Right cardiac atrium (tissue), 5 donors: Measurements from ENCODE around the gene DUSP2. TPM values are rescaled to one million over a fixed set of nuclear protein-coding genes. Genes with fewer than 3 reads are reported as not detected.

ENCODE experiments used
- ATAC-seq, 2 donors: fragments of 200-7000 bp; cut with Tn5 transposase; one replicate each; pipeline versions ENCODE4 v1.8.0 to v1.9.1; 2020; ENCODE audit warnings: moderate library complexity in 2 of 2, mild to moderate bottlenecking in 1 of 2
- DNase-seq, 3 donors: peaks; one replicate each; pipeline ENCODE4 v3.0.0-alpha.2; 2020
- H3K27ac ChIP-seq: one replicate; pipeline ENCODE4 v1.5.1; 2013; ENCODE audit warnings: mild to moderate bottlenecking, low read length, control low read depth, moderate library complexity
- H3K27me3 ChIP-seq: one replicate; pipeline ENCODE4 v1.6.1; 2013; ENCODE audit not compliant: control insufficient read depth, insufficient read depth
- H3K4me1 ChIP-seq: one replicate; pipeline ENCODE4 v1.6.1; 2013; ENCODE audit warnings: low read length; ENCODE audit not compliant: control insufficient read depth, insufficient read depth
- H3K4me3 ChIP-seq: one replicate; pipeline ENCODE4 v1.5.1; 2013; ENCODE audit warnings: low read length, control low read depth
- H3K9me3 ChIP-seq: one replicate; pipeline ENCODE4 v1.6.1; 2013; ENCODE audit warnings: low read length; ENCODE audit not compliant: control insufficient read depth
- WGBS: extraction: QIAGEN DNeasy Blood & Tissue Kit; methylation state at CpG from one replicate; pipeline ENCODE4 v1.1.7; 2013; 5-methylcytosine and 5-hydroxymethylcytosine counted together
- intact Hi-C, 4 donors: fragments of 100-400 bp; cut with DNase I; formaldehyde crosslinking; loops; one replicate each; pipeline versions ENCODE4 v1.11.0 to v1.14.0; 2022 to 2023
- polyA plus RNA-seq: library from polyadenylated mRNA; stranded (reverse); fragments of 200-250 nt; gene quantifications from one replicate; pipeline ENCODE4 v1.2.3, GENCODE V29; 2013
- total RNA-seq, 4 donors: library from RNA; stranded (reverse); fragmentation: NEBNext Ultra II Directional; extraction: Animal tissue kit (Norgen Biotek cat#: 25700); gene quantifications; one replicate each; pipeline ENCODE4 v1.2.1, GENCODE V29; 2021
- donor health status: healthy with polysubstance abuse.
- donor health status: DM: no; HTN: yes; CAD: no.
- donor health status: DM: no; HTN: no; CAD: no.
- donor health status: DM: no; HTN: yes; CAD: no; lungs with severe emphysema.
- donor health status: DM: yes; HTN: yes; CAD: no.

DUSP2 gene
- total and polyA plus RNA-seq, 5 donors: 1.2 to 2.6 (median 1.7) TPM

DNA sequence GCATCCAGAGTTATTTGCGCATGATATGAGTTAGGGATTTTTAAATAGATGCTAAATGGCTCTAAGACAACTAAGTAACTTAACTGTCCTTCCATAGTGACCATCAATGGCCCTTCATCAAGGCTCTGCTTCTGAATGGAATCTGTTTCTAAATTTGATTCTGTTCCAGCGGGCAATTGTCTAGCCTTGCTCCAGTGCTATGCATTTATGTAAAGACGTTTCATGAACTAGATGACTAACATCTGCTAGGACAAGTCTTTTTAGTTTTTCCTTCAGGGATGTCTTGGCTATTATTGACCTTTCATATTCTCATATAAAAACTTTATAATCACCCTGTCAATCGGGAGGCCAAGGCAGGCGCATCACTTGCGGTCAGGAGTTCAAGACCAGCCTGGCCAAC lies 16.8 kb downstream of the DUSP2 start:
- Histone ChIP-seq H3K9me3 (no peaks in the 10 kb centered on the region), H3K4me3 (no peak overlapping the region), H3K4me1 (no peaks in the 10 kb centered on the region), H3K27ac (no peak overlapping the region), H3K27me3 (no peaks in the 10 kb centered on the region)
- DNase-seq: peak in 1 of 3 donors; percentile 4
- WGBS: 84% methylated on average over 6 of the region's 6 CpGs
- ATAC-seq: no peak
- intact Hi-C loops: no loop called here

DNA sequence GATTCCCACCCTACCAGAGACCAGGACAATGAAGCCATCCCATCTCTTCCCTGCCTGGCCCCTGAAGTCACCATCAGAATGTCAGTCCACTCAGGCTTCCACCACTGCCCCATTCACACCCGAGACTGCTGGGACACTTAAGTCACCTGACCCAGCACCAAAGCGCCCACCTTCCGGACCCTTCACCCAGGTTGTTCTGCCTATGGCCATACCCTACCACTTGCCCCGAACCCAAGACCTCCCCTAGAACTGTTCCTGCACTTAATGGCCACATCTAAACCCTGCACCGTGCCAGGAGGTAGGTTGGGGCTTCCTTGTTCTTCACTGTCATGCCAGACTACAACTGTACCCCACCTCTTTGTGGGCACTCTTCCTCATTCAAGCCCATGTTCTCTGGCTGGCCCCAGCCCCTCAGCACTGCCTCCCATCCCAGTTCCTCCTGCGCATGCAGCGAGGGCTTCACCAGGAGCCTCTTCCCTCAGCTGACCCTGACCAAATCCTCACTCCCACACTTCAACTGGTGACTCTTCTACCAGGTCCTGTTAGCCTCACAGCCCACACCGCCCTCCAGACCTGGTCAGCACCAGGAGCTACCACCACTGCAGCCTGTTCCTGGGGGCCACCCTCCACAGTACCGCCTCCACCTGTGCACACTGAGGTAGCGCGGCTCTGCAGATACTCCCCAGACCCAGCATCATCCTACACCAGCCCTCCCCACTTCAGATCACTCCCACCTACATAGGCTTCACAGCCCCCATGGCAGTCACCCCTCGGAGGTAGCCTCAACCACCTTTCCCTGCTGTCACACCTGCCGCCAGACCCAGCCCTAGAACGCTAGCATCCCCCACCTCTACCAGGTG lies 20.6 kb downstream of the DUSP2 start:
- no peaks in the 10 kb centered on the region for H3K4me1 ChIP-seq
- H3K27me3 ChIP-seq: no peaks in the 10 kb centered on the region
- ATAC-seq (no peak), DNase-seq (peak in 1 of 3 donors; percentile 33)
- H3K27ac ChIP-seq: no peak overlapping the region
- WGBS: 92% methylated on average over 14 of the region's 14 CpGs
- intact Hi-C loops: no loop called here
- no peak overlapping the region for H3K4me3 ChIP-seq
- no peaks in the 10 kb centered on the region for H3K9me3 ChIP-seq

DNA sequence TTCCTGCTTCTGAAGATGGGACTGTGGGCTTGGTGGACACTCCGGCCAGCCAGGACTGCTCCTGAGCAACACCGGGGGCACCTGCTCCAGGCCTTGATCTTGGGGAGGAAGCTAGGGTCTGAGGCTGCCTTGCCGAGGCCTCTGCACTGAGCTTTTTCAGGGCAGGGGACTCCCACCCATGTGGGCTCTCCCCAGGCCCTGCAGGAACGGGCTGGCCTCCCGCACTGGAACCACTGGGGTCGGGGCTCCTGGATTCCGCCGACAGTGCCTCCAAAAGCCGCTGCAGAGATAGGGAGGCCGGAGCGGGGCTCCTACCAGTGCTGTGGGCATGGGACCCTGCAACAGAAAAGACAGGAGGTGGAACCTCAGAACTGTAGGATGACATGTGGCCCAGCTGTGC lies 21.3 kb downstream of the DUSP2 start:
- intact Hi-C loops: no loop called here
- ATAC-seq (no peak), DNase-seq (peak in 2 of 3 donors; percentile 24 to 25)
- no peaks in the 10 kb centered on the region for H3K27me3 ChIP-seq
- H3K9me3 ChIP-seq: no peaks in the 10 kb centered on the region
- H3K27ac ChIP-seq: no peak overlapping the region
- WGBS: 92% methylated on average over 11 of the region's 11 CpGs
- H3K4me3 ChIP-seq: no peak overlapping the region
- H3K4me1 ChIP-seq: no peaks in the 10 kb centered on the region

DNA sequence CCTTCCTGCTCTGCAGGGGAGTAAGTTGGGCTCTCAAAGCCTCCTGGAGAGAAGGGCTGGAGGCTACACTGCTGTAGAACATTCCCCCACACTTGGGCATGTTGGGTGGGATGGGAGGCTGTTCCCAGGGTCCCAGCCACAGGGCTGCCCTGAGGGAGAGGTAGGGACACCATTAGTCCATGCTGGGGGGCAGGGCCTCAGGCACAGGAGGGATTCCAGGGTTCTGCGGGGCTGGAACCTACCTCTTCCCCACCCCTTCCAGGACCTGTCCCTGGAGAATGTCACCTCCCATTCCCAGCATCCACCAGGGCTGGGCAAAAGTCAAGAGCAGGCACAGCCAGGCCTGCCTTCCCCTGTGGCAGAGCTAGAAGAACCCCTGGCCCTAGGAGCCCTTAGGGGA lies 21.9 kb downstream of the DUSP2 start:
- WGBS: 85% methylated on average over 1 of the region's 1 CpG
- Histone ChIP-seq H3K4me3 (no peak overlapping the region), H3K9me3 (no peaks in the 10 kb centered on the region), H3K27ac (no peak overlapping the region), H3K4me1 (no peaks in the 10 kb centered on the region), H3K27me3 (no peaks in the 10 kb centered on the region)
- DNase-seq: peak in 2 of 3 donors; percentile 18 to 27
- ATAC-seq: no peak
- intact Hi-C loops: no loop called here

DNA sequence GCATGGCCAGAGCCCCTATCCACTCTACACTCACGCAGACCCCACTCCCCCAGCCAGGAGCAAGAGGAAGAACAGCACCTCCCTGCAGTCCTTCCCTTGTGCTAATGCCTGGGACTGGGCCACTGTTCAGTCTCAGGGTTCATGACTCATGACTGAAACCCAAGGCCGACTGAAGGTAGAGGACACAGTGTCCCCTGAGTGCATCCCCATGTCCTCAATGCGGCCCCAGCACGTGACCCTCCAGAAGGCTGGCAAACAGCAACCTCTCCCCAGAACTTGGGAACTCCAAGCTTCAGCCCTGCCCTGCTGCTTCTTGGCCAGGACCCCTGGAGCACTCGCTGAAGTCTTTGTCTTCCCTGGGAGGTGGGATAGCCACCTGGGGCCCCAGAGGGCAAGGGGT lies 22.8 kb downstream of the DUSP2 start:
- DNase-seq (peak in 2 of 3 donors; percentile 2 to 21), ATAC-seq (no peak)
- no peaks in the 10 kb centered on the region for H3K9me3 ChIP-seq
- H3K27me3 ChIP-seq: no peaks in the 10 kb centered on the region
- H3K4me3 ChIP-seq: no peak overlapping the region
- no peaks in the 10 kb centered on the region for H3K4me1 ChIP-seq
- no peak overlapping the region for H3K27ac ChIP-seq
- WGBS: 85% methylated on average over 5 of the region's 5 CpGs
- intact Hi-C loops: no loop called here

DNA sequence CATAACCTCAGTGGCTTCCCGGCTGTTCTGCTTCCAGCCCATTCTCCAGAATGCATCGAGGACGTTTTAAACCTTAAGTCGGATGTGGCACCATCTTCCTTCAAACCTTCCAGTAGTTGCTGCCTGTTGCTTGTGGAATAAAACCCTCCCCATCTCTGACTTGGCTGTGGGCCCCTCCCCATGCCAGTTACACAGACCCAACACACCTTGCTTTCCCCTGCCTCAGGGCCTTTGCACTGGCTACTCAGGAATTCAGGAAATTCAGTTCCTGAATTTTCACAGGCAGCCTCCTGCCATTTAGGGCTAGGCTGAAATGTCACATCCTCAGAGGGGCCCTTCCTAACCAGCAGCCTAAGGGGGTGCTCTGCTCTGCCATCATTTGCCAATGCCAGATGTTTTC lies 23.8 kb downstream of the DUSP2 start:
- H3K4me3 ChIP-seq: no peak overlapping the region
- H3K27me3 ChIP-seq: no peaks in the 10 kb centered on the region
- no peak for DNase-seq
- H3K4me1 ChIP-seq: no peaks in the 10 kb centered on the region
- intact Hi-C loops: no loop called here
- WGBS: 96% methylated on average over 4 of the region's 4 CpGs
- no peaks in the 10 kb centered on the region for H3K9me3 ChIP-seq
- no peak for ATAC-seq
- no peak overlapping the region for H3K27ac ChIP-seq

DNA sequence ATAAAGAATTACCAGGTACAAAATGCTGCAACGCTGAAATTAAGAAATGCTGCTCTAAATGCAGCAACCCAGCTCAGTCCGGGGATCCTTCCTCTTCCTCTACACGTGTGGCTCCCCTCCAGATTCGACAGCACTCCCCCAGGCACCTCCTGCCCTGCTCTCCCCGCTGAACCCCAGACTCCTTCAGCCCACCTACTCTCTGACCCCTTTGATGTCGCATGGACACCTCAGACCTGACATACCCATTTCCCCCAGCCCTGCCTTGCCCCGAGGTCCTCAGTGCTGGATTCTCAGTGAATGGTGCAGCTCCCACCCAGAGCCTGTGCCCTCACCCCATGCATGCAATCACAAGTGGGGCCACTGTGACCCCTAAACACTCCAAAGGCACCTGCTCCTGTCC lies 24.2 kb downstream of the DUSP2 start:
- H3K4me1 ChIP-seq: no peaks in the 10 kb centered on the region
- ATAC-seq (no peak), DNase-seq (no peak)
- intact Hi-C loops: no loop called here
- H3K27me3 ChIP-seq: no peaks in the 10 kb centered on the region
- 52% methylated on average over 7 of the region's 7 CpGs for WGBS
- no peak overlapping the region for H3K4me3 ChIP-seq
- no peaks in the 10 kb centered on the region for H3K9me3 ChIP-seq
- H3K27ac ChIP-seq: no peak overlapping the region

DNA sequence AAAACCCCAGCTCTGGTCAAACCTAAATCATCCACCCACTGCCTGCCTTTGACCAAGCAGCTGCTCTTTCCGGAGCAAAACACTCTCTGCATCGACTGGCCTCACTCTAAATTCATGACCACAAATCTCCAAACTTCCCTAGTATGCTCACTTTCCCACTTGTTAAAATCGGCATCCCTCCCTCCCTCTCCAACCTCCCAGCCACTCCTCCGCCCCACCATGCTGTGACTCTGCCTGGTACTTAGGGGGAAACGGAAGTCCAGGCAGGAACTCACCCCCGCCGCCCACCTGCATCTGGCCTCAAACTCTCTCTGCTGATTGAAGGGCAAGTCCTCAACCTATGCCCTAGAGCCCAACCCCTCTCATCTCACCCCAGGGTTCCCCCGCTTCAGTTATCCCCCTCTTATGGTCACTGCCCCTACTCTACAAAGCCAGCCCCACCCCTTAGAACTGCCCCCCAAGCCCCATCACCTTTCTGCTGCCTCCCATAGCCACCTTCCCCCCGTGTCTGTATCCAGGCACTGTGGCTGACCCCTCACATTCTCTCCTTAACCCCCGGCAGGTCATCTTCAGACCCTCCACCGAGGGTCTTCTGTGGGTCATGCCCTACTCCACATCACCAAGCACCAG lies 25.0 kb downstream of the DUSP2 start:
- WGBS: 40% methylated on average over 11 of the region's 11 CpGs
- intact Hi-C loops: no loop called here
- Histone ChIP-seq H3K4me3 (no peak overlapping the region), H3K9me3 (no peaks in the 10 kb centered on the region), H3K27me3 (no peaks in the 10 kb centered on the region), H3K27ac (no peak overlapping the region), H3K4me1 (no peaks in the 10 kb centered on the region)
- DNase-seq (no peak), ATAC-seq (no peak)

DNA sequence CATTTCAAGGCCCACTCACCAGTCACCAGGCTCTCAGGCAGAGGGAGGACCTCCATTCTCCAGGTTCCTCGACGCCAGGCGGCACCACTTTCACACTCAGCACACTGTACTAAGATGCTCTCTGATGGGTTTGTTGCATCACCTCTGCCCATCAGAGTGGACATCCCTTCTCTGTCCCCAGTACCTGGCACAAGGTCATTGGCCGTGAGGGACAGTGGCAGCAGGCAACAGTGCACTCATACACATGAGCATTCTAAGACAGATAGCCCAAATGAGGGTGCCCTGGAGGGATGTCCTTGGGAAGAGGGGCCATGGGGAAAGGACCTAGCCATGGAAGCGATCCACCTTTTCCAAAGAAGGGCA lies 25.9 kb downstream of the DUSP2 start:
- intact Hi-C loops: loop anchor here (5.0 to 10.0 kb wide), 3 partner anchors 47 to 125 kb away; partner anchors contain the start of gene ANKRD36C (in 1 of the 4)
- no peak overlapping the region for H3K27ac ChIP-seq
- H3K9me3 ChIP-seq: no peaks in the 10 kb centered on the region
- no peak overlapping the region for H3K4me3 ChIP-seq
- 93% methylated on average over 5 of the region's 5 CpGs for WGBS
- ATAC-seq (no peak), DNase-seq (no peak)
- no peaks in the 10 kb centered on the region for H3K4me1 ChIP-seq
- H3K27me3 ChIP-seq: no peaks in the 10 kb centered on the region

DNA sequence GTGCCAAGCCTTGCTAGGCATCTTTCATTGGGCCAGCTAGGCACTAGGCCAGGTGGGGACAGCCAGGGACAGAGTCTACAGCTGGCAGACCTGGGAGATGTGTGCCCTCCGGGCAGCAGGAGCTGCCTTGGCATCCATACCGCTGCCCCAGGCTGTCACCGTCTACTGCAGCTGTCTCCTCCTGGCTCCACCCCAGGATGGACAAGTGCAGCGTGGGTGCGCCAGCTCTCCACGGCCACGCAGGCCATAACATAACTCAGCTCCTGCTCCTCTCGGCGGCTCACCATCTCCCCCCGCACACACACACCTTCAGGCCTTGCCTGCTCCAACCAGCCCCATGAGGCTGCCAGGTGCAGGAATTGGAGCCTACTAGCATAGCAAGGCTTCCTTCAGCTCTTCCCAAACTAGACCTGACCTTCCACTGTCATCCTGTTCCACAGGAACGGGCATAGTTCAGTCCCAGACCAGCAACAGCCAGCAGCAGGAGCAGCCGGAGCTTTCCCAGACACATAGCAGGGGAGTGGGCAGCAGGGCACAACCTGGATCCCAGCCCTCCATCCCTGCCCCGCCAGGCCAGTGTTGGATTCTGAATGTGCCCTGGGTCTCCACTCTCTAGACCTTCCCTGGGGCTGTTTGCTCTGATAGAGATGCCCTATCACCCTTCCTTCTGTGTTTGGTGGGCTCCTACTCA lies 26.4 kb downstream of the DUSP2 start:
- Histone ChIP-seq H3K27ac (no peak overlapping the region), H3K4me3 (no peak overlapping the region), H3K27me3 (no peaks in the 10 kb centered on the region), H3K9me3 (no peaks in the 10 kb centered on the region), H3K4me1 (no peaks in the 10 kb centered on the region)
- no peak for ATAC-seq
- intact Hi-C loops: loop anchor here (5.0 to 10.0 kb wide), 3 partner anchors 47 to 124 kb away; partner anchors contain the start of gene ANKRD36C (in 1 of the 4)
- DNase-seq: peak in 1 of 3 donors; percentile 34
- WGBS: 89% methylated on average over 13 of the region's 13 CpGs
